PC-9 (cell line): ENCODE measurements around the gene NDUFB4.

ENCODE experiments used
- CTCF ChIP-seq: fragments of 200-600 bp; sonication (generic); conservative IDR thresholded peaks from 2 replicates; pipeline ENCODE4 v1.6.1; 2017; ENCODE audit warnings: mixed run types, antibody characterized with exemption, mild to moderate bottlenecking, moderate library complexity
- EZH2 ChIP-seq: fragments of 200-600 bp; sonication (generic); IDR thresholded peaks from 2 replicates; pipeline ENCODE4 v1.8.0; 2017; ENCODE audit warnings: antibody characterized with exemption, low read depth

DNA sequence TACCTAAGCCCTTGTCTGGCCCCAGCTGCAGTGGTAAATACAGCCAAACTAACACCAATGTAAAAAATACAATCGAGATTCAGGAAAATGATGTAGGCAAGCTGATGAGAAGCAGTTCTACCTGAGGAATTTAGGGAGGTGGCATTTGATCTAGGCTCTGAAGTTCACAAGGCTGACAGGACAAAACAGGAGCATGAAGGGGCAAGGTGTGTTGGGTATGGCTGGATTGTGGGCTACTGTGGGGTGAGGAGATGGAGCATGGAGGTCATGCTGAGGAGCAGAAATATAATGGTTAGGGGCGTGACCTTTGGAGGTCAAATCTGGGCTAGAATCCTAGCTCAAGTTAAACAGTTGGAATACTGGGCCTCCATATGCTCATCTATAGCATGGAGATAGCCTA, 6.5 kb downstream of the NDUFB4 start:
- TF ChIP-seq CTCF (no peak), EZH2 (no peak)
